IPS-NIHi7 (cell line): Measurements from ENCODE around the gene KLHL34.
A peak's percentile ranks its signal among the peaks of the same experiment; 100 is the strongest.

Experiments used
- DNase-seq: peaks from one replicate; pipeline ENCODE4 v3.0.0; 2012; ENCODE audit warnings: mixed read lengths; ENCODE audit errors: extremely low spot score

KLHL34 gene

GRCh38 chrX:21655901-21656586, 2.1 kb downstream of the KLHL34 start:
- DNase-seq, result peak; percentile 21

GRCh38 chrX:21645886-21646285, 12.2 kb downstream of the KLHL34 start:
- DNase-seq, result no peak

GRCh38 chrX:21645431-21645830, 12.7 kb downstream of the KLHL34 start:
- DNase-seq, result no peak

- peak; percentile 18 for DNase-seq
These were observed 18.4 kb downstream of the KLHL34 start for GRCh38 chrX:21639775-21640174.

GRCh38 chrX:21638311-21638710, 19.8 kb downstream of the KLHL34 start:
- DNase-seq, result no peak

GRCh38 chrX:21632027-21632426, 26.1 kb downstream of the KLHL34 start:
- no peak for DNase-seq

- no peak for DNase-seq
These were observed 34.2 kb downstream of the KLHL34 start for GRCh38 chrX:21623778-21624501.

GRCh38 chrX:21620234-21620633, 37.9 kb downstream of the KLHL34 start:
- no peak for DNase-seq

- DNase-seq, result no peak
These were observed 41.7 kb downstream of the KLHL34 start for GRCh38 chrX:21616386-21616785.

- DNase-seq, result no peak
These were observed 46.0 kb downstream of the KLHL34 start for GRCh38 chrX:21612154-21612553.

- no peak for DNase-seq
These were observed 48.0 kb downstream of the KLHL34 start for GRCh38 chrX:21610168-21610567.

- DNase-seq, result no peak
These were observed 52.1 kb downstream of the KLHL34 start for GRCh38 chrX:21606002-21606401.
